ENCODE measurements around the gene VPS25. TPM values are rescaled to one million over a fixed set of nuclear protein-coding genes. Genes with fewer than 3 reads are reported as not detected.
A peak's percentile ranks its signal among the peaks of the same experiment; 100 is the strongest.

VPS25 gene
- total RNA-seq, 1 experiment from 2014 or later, result 37.7 TPM

DNA sequence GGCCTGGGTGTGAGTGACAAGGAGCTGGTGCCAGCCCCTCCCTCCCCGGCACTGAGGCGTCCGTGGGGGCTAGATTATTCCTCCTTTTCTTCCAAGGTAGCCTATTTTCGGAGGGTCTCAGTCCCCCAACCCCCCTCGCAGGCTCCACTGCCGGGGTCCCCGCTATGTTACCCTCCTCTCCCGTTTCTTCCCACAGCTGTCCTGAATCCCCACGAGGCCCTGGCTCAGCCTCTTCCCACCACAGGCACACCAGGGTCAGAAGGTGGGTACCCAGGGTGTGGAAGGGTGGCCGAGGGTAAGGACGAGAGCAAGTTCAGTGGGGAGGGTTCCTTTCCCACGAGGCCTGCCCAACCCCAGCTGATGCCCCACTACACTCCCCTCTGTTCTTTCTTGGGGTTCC, 11.6 kb upstream of the VPS25 start:
- Histone ChIP-seq H3K4me3 (ENCODE audit: low read depth in 2 of 2, low read length in 2 of 2) (peak overlapping the region; percentile 26 to 28; a peak in 2 of 4 replicates), H3K4me1 (ENCODE audit: control insufficient read depth, insufficient read depth, low read length) (no peaks in the 10 kb centered on the region), H3K9me3 (ENCODE audit: control insufficient read depth, insufficient read depth, low read depth, low read length) (no peaks in the 10 kb centered on the region), H3K27me3 (ENCODE audit: control insufficient read depth, insufficient read depth, low read length) (no peaks in the 10 kb centered on the region), H3K36me3 (ENCODE audit: control insufficient read depth, insufficient read depth, low read length) (no peaks in the 10 kb centered on the region), H3K27ac (ENCODE audit: low read length) (no peak overlapping the region)
- in situ Hi-C loops (cut with HindIII; ENCODE audit: low pct_unique_long_range_greater_than_20kb, low sequenced_read_pairs), result no loop called here
- TF ChIP-seq, protein P1, sequence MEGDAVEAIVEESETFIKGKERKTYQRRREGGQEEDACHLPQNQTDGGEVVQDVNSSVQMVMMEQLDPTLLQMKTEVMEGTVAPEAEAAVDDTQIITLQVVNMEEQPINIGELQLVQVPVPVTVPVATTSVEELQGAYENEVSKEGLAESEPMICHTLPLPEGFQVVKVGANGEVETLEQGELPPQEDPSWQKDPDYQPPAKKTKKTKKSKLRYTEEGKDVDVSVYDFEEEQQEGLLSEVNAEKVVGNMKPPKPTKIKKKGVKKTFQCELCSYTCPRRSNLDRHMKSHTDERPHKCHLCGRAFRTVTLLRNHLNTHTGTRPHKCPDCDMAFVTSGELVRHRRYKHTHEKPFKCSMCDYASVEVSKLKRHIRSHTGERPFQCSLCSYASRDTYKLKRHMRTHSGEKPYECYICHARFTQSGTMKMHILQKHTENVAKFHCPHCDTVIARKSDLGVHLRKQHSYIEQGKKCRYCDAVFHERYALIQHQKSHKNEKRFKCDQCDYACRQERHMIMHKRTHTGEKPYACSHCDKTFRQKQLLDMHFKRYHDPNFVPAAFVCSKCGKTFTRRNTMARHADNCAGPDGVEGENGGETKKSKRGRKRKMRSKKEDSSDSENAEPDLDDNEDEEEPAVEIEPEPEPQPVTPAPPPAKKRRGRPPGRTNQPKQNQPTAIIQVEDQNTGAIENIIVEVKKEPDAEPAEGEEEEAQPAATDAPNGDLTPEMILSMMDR (IDR thresholded peaks at IDR 0.05), result no peak
- TF ChIP-seq SIN3A (IDR thresholded peaks at IDR 0.05; ENCODE audit: borderline replicate concordance, insufficient read depth, low read depth, low read length) (no peak), POLR2AphosphoS5 (IDR thresholded peaks at IDR 0.05; ENCODE audit: low read depth, low read length) (no peak), TCF7L2 (IDR thresholded peaks at IDR 0.05; ENCODE audit: low read depth, low read length) (no peak)
- TF ChIP-seq, protein P2, sequence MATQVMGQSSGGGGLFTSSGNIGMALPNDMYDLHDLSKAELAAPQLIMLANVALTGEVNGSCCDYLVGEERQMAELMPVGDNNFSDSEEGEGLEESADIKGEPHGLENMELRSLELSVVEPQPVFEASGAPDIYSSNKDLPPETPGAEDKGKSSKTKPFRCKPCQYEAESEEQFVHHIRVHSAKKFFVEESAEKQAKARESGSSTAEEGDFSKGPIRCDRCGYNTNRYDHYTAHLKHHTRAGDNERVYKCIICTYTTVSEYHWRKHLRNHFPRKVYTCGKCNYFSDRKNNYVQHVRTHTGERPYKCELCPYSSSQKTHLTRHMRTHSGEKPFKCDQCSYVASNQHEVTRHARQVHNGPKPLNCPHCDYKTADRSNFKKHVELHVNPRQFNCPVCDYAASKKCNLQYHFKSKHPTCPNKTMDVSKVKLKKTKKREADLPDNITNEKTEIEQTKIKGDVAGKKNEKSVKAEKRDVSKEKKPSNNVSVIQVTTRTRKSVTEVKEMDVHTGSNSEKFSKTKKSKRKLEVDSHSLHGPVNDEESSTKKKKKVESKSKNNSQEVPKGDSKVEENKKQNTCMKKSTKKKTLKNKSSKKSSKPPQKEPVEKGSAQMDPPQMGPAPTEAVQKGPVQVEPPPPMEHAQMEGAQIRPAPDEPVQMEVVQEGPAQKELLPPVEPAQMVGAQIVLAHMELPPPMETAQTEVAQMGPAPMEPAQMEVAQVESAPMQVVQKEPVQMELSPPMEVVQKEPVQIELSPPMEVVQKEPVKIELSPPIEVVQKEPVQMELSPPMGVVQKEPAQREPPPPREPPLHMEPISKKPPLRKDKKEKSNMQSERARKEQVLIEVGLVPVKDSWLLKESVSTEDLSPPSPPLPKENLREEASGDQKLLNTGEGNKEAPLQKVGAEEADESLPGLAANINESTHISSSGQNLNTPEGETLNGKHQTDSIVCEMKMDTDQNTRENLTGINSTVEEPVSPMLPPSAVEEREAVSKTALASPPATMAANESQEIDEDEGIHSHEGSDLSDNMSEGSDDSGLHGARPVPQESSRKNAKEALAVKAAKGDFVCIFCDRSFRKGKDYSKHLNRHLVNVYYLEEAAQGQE (IDR thresholded peaks at IDR 0.05; ENCODE audit: insufficient read depth in 1 of 2, low read depth in 2 of 2, low read length in 1 of 2), result no peak
- ATAC-seq (no peak), DNase-seq (ENCODE audit: low read depth, low spot score) (no peak)
- intact Hi-C loops (cut with micrococcal nuclease; ENCODE audit: unreplicated experiment), result no loop called here
- POLR2A ChIA-PET, result no interaction called here
- no TSS peak for BruUV-seq (replicated peaks)
- CTCF ChIA-PET, result no interaction called here

DNA sequence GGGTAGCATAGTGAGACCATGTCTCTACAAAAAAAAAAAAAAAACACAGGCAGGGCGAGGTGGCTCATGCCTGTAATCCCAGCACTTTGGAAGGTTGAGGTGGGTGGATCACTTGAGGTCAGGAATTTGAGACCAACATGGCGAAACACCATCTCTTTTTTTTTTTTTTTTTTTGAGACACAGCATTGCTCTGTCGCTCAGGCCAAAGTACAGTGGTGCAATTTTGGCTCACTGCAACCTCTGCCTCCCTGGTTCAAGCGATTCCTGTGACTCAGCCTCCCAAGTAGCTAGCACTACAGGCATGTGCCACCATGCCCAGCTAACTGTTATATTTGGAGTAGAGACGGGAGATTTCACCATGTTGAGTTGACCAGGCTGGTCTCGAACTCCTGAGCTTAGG, 7.1 kb upstream of the VPS25 start:
- no peaks in the 10 kb centered on the region for H3K9me3 ChIP-seq (ENCODE audit: control insufficient read depth, insufficient read depth, low read depth, low read length)
- TF ChIP-seq TCF7L2 (IDR thresholded peaks at IDR 0.05; ENCODE audit: low read depth, low read length), result no peak
- no peak for TF ChIP-seq SIN3A (IDR thresholded peaks at IDR 0.05; ENCODE audit: borderline replicate concordance, insufficient read depth, low read depth, low read length)
- TF ChIP-seq, protein P2 (IDR thresholded peaks at IDR 0.05; ENCODE audit: insufficient read depth in 1 of 2, low read depth in 2 of 2, low read length in 1 of 2), result no peak
- TF ChIP-seq POLR2AphosphoS5 (IDR thresholded peaks at IDR 0.05; ENCODE audit: low read depth, low read length), result no peak
- TF ChIP-seq, protein P1 (IDR thresholded peaks at IDR 0.05), result no peak
- intact Hi-C loops (cut with micrococcal nuclease; ENCODE audit: unreplicated experiment), result no loop called here
- DNase-seq (ENCODE audit: low read depth, low spot score) (no peak), ATAC-seq (no peak)
- in situ Hi-C loops (cut with HindIII; ENCODE audit: low pct_unique_long_range_greater_than_20kb, low sequenced_read_pairs), result no loop called here
- H3K4me1 ChIP-seq (ENCODE audit: control insufficient read depth, insufficient read depth, low read length), result no peaks in the 10 kb centered on the region
- no peak overlapping the region for H3K27ac ChIP-seq (ENCODE audit: low read length)
- ChIA-PET POLR2A (no interaction called here), CTCF (interaction anchor here (0.7 kb wide), 1 partner anchor 19 kb away, joined by 12 read pairs; no protein-coding TSS in a partner anchor)
- BruUV-seq (replicated peaks), result no TSS peak
- H3K36me3 ChIP-seq (ENCODE audit: control insufficient read depth, insufficient read depth, low read length), result no peaks in the 10 kb centered on the region
- H3K4me3 ChIP-seq (ENCODE audit: low read depth in 2 of 2, low read length in 2 of 2), result no peak overlapping the region
- H3K27me3 ChIP-seq (ENCODE audit: control insufficient read depth, insufficient read depth, low read length), result no peaks in the 10 kb centered on the region

All from Panc1 (cell line).